SU-DHL-6 (cell line): ENCODE measurements around the gene MTOR.

Experiments used
- H2AFZ ChIP-seq: fragments of 200-600 bp; sonication (generic); 2 replicates; pipeline ENCODE4 v1.6.1; 2014; ENCODE audit warnings: low read depth, mild to moderate bottlenecking, moderate library complexity, mixed read lengths, antibody characterized with exemption, low read length; ENCODE audit not compliant: severe bottlenecking
- H3F3A ChIP-seq: fragments of 200-600 bp; shearing (Covaris generic); 2 replicates; pipeline ENCODE4 v1.6.0; 2016; ENCODE audit warnings: antibody characterized with exemption, mild to moderate bottlenecking; ENCODE audit not compliant: insufficient read depth
- H3K27ac ChIP-seq: fragments of 200-600 bp; sonication (generic); 2 replicates; pipeline ENCODE4 v1.5.1; 2016; ENCODE audit warnings: low read depth, mild to moderate bottlenecking, low read length, moderate library complexity, mixed read lengths
- H3K27me3 ChIP-seq: fragments of 200-600 bp; sonication (generic), shearing (Covaris generic); 2 replicates; pipeline ENCODE4 v1.6.0; 2014; ENCODE audit warnings: mild to moderate bottlenecking, low read length
- H3K36me3 ChIP-seq: fragments of 200-600 bp; sonication (generic); 2 replicates; pipeline ENCODE4 v1.6.1; 2014; ENCODE audit warnings: mild to moderate bottlenecking, low read length, mixed read lengths
- H3K4me2 ChIP-seq: fragments of 300-600, 200-600 bp; shearing (Covaris generic), sonication (generic); 2 replicates; pipeline ENCODE4 v1.6.0; 2014; ENCODE audit warnings: low read length, low read depth, mild to moderate bottlenecking; ENCODE audit not compliant: poor library complexity, severe bottlenecking
- H3K4me3 ChIP-seq: fragments of 200-600 bp; sonication (generic); 2 replicates; pipeline ENCODE4 v1.5.1; 2014; ENCODE audit warnings: antibody characterized with exemption, low read length, mild to moderate bottlenecking, mixed read lengths; ENCODE audit not compliant: insufficient read depth, poor library complexity, severe bottlenecking
- H3K79me2 ChIP-seq: fragments of 200-600 bp; sonication (generic); 2 replicates; pipeline ENCODE4 v1.6.1; 2014; ENCODE audit warnings: mild to moderate bottlenecking, low read length, moderate library complexity; ENCODE audit not compliant: insufficient read depth
- H3K9ac ChIP-seq: fragments of 200-600 bp; sonication (generic); 2 replicates; pipeline ENCODE4 v1.7.0; 2014; ENCODE audit warnings: mild to moderate bottlenecking, low read length
- H3K9me2 ChIP-seq: fragments of 200-600 bp; sonication (generic); replicated peaks from 2 replicates; pipeline ENCODE4 v1.6.1; 2014; ENCODE audit warnings: low read length; ENCODE audit not compliant: insufficient read depth
- H3K9me3 ChIP-seq: fragments of 200-600 bp; sonication (generic); 2 replicates; pipeline ENCODE4 v1.6.1; 2014; ENCODE audit warnings: low read length, mixed read lengths; ENCODE audit not compliant: insufficient read depth
- H4K20me1 ChIP-seq: fragments of 200-600 bp; sonication (generic); 2 replicates; pipeline ENCODE4 v1.6.1; 2014; ENCODE audit warnings: low read depth, mild to moderate bottlenecking, antibody characterized with exemption, low read length, moderate library complexity, mixed read lengths
- CTCF ChIP-seq: fragments of 200-600 bp; sonication (generic); IDR thresholded peaks from one replicate; pipeline ENCODE4 v1.5.1; 2017; ENCODE audit warnings: antibody characterized with exemption, mild to moderate bottlenecking, low read length, moderate library complexity; ENCODE audit not compliant: insufficient read depth, poor library complexity, severe bottlenecking
- EZH2phosphoT487 ChIP-seq: fragments of 200-600 bp; sonication (generic), shearing (Covaris generic); conservative IDR thresholded peaks from 2 replicates; pipeline ENCODE4 v1.6.1; 2018; ENCODE audit warnings: mild to moderate bottlenecking, antibody characterized with exemption, low read length, moderate library complexity, mixed read lengths

MTOR gene

GRCh38 chr1:11061652-11062365 lies 200.5 kb downstream of the MTOR start:
- H3F3A ChIP-seq = peaks cover 13% of the 10 kb centered on the region
- no peak overlapping the region for H2AFZ ChIP-seq
- H3K27me3 ChIP-seq = no peaks in the 10 kb centered on the region
- no peak overlapping the region for H3K9ac ChIP-seq
- 0 out of 2 replicates have a peak overlapping the region, but pooled peaks have one; percentile 7 for H3K27ac ChIP-seq
- H3K9me3 ChIP-seq = no peaks in the 10 kb centered on the region
- H3K4me3 ChIP-seq = no peak overlapping the region
- H3K36me3 ChIP-seq = peaks cover 8% of the 10 kb centered on the region; the same call in 1 of the 2 replicates
- H3K4me2 ChIP-seq = no peak overlapping the region
- H4K20me1 ChIP-seq = no peaks in the 10 kb centered on the region
- peaks cover 27% of the 10 kb centered on the region for H3K79me2 ChIP-seq
- no peaks in the 10 kb centered on the region for H3K9me2 ChIP-seq
- TF ChIP-seq CTCF (no peak), EZH2phosphoT487 (no peak)

DNA sequence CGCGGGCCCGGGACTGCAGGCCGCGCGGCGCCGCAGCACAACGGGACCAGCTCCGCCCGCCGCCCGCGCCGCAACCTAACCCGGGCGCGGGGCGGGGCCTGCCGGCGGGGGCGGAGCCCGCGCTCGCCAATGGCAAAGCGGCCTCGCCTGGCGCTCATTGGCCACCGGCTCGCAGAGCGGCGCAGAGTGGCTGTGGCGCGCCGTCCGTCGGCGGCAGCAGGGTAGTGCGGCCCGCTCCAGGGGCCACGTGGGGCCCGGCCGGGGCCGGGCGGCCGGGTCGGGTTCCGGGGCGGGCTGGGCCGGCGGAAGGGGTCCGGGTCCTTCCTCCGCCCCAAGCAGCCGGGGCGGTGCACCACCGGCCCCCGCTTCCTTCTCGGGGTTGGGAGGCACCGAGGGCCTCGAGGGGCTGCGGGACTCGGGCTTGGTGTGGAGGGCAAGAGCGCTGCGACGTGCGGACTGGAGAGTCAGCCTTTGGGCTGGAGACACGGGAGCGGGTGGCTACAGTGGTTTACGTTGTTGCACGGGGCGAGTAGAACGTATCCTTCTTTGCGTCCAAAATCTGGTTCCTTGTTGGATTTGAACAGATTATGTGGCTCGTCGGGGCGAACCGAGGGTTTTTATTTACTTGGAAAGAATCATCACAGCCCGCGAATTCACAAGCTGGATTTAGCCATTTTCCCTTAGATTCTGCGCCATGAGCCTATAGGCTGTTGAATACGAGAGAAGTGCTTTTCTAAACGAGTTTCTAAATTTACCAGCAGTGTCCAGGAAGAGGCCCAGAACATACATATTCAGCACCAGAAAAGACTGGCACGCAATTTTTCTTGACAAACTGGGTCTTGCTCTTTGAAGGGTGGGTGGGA lies 202.2 kb downstream of the MTOR start, which contains the start of gene SRM:
TSS of gene SRM (minus strand) at position 51 of the 863 bp plus-strand sequence. CDS start 75 bp downstream, outside the sequence.
- no peaks in the 10 kb centered on the region for H3K27me3 ChIP-seq
- peak within 1 kb of the TSS; percentile 95 for H3K9ac ChIP-seq
- TF ChIP-seq CTCF (no peak), EZH2phosphoT487 (no peak)
- no peaks in the 10 kb centered on the region for H3K9me2 ChIP-seq
- H3K36me3 ChIP-seq = peaks cover 8% of the 10 kb centered on the region; the same call in 1 of the 2 replicates
- peaks cover 13% of the 10 kb centered on the region for H3F3A ChIP-seq
- peak within 1 kb of the TSS; percentile 98 for H3K4me3 ChIP-seq
- H3K9me3 ChIP-seq = no peaks in the 10 kb centered on the region
- H3K79me2 ChIP-seq = peaks cover 27% of the 10 kb centered on the region
- H3K27ac ChIP-seq = peak within 1 kb of the TSS; percentile 52
- H4K20me1 ChIP-seq = no peaks in the 10 kb centered on the region
- peak within 1 kb of the TSS; percentile 89 for H3K4me2 ChIP-seq
- H2AFZ ChIP-seq = peak within 1 kb of the TSS; percentile 71

DNA sequence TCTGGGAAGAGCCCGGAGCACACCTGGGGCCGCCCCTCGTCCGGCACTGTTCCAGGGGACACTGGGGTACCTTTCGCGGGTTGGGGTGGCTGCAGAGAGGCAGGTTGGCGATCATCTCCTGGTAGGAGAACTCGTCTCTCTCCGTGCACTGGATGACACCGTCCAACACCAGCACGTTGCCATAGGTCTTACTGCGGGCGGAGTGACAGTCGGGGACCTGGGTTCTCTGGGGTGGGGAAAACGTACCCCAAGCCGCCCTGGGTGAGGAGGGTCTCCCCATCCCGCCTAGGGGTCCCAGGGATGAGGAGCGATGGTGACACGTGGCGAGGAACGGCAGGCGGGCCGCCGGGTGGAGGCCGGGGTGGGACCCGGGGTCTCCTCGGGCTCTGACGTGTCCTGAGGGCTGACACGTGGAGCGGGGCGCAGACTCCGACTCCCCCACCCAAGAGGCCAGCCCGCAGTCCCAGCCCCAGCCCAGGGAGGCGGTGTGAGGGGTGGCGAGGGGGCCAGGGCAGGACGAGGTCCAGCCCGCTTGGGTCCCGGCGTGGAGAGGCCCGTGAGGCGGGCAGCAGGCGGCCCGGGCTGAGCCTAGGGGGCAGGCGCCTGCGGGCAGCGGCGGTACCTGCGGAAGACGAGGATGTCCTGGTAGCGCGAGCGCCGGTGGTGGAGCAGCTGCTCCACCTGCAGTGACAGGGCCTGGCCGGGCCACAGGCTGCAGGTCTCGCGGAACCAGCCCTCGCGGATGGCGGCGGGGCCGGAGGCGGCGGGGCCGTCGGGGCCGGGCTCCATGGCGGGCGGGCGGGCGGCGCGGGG lies 203.0 kb downstream of the MTOR start:
- Histone ChIP-seq H3K9me3 (no peaks in the 10 kb centered on the region), H4K20me1 (no peaks in the 10 kb centered on the region), H3K27me3 (no peaks in the 10 kb centered on the region), H3K9me2 (no peaks in the 10 kb centered on the region), H3K27ac (peak overlapping the region; percentile 52), H3K36me3 (0 out of 2 replicates have a peak, but pooled peaks cover 4% of the 10 kb centered on the region), H2AFZ (peak overlapping the region; percentile 21), H3K79me2 (peaks cover 27% of the 10 kb centered on the region), H3K9ac (peak overlapping the region; percentile 95), H3K4me2 (peak overlapping the region; percentile 56), H3K4me3 (peak overlapping the region; percentile 98), H3F3A (peaks cover 13% of the 10 kb centered on the region)
- no peak for TF ChIP-seq EZH2phosphoT487
- TF ChIP-seq CTCF = no peak
